ENCODE data around the gene CDK5RAP2.

DNA sequence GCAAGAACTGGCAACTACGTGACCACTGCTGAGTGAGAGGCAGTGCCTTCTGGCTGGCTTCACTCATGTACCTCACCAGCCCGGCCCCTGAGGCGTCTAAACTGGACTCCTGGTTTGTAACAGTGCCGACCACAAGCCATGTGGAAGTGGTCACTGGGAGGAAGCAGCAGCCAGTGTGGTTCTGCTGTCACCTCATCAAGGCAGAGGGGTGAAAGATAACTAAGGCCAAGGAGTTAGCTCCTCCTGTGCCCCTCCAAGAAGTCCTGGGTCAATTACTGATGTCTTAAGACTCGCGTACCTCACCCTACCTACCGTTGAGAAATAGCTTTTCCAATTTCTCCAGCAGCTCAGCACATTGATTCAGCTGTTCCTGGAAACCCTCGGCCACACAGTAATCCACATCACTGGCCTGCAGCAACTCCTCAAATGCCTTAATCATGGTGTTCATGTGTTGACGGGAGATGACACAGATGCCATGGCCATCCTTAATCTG, 142.9 kb downstream of the CDK5RAP2 start:
- 0 out of 2 replicates have a peak, but pooled peaks have one; percentile 41 for TF ChIP-seq POLR2AphosphoS5 (IDR thresholded peaks at IDR 0.05; ENCODE audit: low read depth)
- TF ChIP-seq, protein P1, sequence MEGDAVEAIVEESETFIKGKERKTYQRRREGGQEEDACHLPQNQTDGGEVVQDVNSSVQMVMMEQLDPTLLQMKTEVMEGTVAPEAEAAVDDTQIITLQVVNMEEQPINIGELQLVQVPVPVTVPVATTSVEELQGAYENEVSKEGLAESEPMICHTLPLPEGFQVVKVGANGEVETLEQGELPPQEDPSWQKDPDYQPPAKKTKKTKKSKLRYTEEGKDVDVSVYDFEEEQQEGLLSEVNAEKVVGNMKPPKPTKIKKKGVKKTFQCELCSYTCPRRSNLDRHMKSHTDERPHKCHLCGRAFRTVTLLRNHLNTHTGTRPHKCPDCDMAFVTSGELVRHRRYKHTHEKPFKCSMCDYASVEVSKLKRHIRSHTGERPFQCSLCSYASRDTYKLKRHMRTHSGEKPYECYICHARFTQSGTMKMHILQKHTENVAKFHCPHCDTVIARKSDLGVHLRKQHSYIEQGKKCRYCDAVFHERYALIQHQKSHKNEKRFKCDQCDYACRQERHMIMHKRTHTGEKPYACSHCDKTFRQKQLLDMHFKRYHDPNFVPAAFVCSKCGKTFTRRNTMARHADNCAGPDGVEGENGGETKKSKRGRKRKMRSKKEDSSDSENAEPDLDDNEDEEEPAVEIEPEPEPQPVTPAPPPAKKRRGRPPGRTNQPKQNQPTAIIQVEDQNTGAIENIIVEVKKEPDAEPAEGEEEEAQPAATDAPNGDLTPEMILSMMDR (IDR thresholded peaks at IDR 0.05; ENCODE audit: insufficient read depth, low read length) = no peak
- no peak for TF ChIP-seq GABPA (IDR thresholded peaks at IDR 0.05; ENCODE audit: low read depth)
- TF ChIP-seq, protein P2, sequence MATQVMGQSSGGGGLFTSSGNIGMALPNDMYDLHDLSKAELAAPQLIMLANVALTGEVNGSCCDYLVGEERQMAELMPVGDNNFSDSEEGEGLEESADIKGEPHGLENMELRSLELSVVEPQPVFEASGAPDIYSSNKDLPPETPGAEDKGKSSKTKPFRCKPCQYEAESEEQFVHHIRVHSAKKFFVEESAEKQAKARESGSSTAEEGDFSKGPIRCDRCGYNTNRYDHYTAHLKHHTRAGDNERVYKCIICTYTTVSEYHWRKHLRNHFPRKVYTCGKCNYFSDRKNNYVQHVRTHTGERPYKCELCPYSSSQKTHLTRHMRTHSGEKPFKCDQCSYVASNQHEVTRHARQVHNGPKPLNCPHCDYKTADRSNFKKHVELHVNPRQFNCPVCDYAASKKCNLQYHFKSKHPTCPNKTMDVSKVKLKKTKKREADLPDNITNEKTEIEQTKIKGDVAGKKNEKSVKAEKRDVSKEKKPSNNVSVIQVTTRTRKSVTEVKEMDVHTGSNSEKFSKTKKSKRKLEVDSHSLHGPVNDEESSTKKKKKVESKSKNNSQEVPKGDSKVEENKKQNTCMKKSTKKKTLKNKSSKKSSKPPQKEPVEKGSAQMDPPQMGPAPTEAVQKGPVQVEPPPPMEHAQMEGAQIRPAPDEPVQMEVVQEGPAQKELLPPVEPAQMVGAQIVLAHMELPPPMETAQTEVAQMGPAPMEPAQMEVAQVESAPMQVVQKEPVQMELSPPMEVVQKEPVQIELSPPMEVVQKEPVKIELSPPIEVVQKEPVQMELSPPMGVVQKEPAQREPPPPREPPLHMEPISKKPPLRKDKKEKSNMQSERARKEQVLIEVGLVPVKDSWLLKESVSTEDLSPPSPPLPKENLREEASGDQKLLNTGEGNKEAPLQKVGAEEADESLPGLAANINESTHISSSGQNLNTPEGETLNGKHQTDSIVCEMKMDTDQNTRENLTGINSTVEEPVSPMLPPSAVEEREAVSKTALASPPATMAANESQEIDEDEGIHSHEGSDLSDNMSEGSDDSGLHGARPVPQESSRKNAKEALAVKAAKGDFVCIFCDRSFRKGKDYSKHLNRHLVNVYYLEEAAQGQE (IDR thresholded peaks at IDR 0.05; ENCODE audit: insufficient replicate concordance, low read depth) = no peak
